HUDEP-2 (cell line): ENCODE data around the gene WAPL.
"Not testable (repeated sequence)": the region's sequence is repeated elsewhere in the genome, so short reads cannot be mapped to it uniquely, and the experiment has no call there.

Source experiments
- DNase-seq, 76 experiments: peaks; one replicate each; lab custom pipeline; 2025; ENCODE audit not compliant: unreplicated experiment in 76 of 76; lab: John Stamatoyannopoulos, UW

Gene WAPL

DNA sequence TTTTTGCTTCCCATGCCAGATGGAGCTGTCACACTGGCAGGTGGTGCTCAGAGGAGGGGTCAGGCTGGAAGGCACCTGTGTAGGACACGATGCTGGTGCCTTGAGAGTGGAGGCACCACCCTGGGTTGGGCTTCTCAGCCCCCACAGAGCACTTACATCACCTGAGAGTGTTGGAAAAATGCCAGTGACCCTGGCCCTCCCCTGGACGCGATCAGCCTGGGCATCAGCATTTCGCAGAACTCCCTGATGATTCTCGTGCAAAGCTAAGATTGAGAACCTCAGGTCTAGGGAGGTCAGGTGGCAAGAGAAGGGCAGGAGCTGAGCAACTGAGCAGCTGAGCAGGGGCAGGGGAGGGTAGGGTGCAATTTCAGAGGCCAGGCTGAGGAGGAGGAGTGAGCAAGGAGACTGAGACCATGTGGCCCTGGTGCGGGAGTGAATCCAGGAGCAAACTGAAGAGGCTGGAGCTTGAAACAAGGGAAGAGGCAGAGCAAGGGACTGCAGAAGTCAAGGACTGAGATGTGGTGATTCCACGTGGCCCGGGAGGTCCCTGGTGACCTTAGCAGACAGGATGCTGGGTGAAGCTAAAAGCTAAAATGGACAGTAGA, 130.3 kb downstream of the WAPL start:
- no peak for DNase-seq

- DNase-seq, result no peak
Observed at GRCh38 chr10:86390337-86391120, 131.1 kb downstream of the WAPL start.

DNA sequence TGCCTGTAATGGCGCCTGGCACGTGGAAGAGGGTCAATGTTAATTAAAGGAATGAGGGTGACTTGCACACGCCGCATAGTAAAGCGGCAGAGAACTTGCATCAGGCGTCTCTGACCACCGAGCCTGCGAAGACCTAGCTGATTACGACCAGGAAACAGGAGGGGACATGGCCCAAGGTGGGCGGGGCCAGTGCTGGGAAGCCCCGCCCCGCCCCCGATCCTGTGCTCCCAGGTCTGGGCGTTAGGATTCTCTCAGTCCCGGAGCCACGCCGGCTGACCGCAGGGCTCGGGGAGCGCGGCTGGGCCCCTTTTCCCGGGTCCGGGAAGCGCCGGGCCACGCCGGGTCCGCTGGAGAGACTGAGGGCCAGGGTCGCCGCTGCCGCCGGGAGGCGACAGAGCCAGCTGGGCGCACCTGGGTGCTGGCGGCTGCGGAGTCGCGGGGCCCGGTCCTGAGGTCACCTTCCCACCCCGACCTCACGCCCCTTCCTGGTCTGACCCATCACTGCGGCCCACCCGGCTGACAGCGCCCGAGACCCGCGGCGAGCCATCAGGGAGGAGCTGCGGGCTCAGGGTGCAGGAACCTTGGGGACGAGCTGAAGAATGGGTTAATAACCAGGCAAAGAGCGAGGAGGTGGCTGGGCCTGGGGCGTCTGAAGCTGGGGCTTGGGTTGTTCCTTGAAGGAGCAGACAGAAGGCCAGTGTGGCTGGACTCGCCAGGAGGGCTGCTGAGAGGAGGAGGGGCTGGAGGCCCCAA, 132.0 kb downstream of the WAPL start:
- DNase-seq, result peak in 8 of 76 experiments; percentile 5 to 23 (median 11)

DNA sequence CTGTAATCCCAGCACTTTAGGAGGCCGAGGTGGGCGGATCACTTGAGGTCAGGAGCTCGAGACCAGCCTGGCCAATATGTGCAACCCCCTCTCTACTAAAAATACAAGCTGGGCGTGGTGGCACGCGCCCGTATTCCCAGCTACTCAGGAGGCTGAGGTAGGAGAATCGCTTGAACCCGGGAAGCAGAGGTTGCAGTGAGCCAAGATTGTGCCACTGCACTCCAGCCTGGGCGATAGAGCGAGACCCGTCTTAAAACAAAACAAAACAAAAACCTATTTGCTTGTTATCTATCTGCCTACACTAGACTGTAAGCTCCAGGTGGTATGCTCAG, 132.5 kb downstream of the WAPL start:
- not testable (repeated sequence) for DNase-seq

- DNase-seq, result no peak
Observed at GRCh38 chr10:86388119-86388704, 133.4 kb downstream of the WAPL start.

DNA sequence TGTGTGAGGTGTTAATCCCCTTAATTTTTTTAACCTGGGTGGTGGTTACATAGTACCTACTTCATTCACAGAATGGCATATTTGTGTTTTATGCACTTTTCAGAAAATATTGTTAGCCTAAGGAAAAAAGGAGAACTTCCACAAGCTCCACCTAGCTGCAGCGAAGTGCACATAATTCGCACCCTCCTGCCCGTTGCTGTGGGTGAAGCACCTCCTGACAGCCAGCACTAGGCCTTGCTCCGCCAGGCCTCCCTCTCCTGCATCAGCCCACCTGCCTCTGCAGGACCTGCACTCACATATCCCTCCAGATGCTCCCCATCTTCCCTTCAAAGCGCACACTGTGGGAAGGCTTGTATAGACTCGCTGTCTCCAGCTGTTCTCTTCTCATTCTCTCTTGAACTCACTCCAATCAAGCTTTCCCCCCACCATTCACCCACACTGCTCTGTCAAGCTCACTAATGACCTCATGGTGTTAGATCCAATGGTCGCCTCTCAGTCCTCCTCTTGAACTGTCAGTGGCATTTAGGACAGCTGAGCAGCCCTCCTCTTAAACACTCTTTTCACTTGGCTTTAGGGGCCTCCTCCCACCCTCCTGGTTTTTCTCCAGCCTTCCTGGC, 134.3 kb downstream of the WAPL start:
- peak in 1 of 76 experiments; percentile 4 for DNase-seq

DNA sequence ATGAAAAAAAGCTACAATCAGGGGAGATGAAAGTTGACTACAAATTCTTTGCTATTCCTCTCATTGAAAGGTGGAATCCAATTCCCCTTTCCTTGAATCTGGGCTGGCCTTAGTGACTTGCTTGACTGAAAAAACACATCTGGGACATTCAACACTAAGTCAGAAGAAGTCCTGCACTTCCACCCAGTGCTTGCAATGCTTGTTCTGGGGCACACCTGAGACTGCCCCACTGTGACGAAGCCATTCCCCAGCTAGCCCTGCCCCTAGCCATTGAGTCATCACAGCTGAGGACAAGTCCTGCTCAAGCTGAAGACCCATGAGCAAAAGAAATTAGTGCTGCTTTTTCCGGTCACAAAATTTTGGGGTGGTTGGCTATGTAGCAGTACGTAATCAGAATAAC, 135.8 kb downstream of the WAPL start:
- no peak for DNase-seq
